ENCODE results near the gene RABGGTA. TPM values are rescaled to one million over a fixed set of nuclear protein-coding genes. Genes with fewer than 3 reads are reported as not detected.

Gene RABGGTA
- total RNA-seq, 2 donors from 2014 or later: 28.2 to 44.7 TPM

DNA sequence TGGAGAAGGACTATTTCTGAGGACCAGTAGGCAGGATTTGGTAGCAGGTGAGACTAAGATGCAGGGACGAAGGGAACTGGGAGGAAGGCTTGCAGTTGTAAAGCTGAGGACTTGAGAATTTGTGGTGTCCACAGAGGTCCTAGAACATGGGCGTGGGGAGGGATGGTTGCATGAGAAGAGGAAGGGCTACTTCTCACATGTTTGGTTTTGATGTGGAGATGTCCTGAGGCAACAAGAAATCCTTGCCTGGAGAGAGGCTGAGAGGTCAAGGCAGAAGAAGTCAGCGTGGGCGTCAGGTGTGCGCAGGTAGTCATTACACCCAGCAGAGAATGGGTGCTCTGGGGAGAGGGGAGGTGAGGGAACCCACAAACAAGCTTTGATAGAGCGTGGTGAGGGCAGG lies 5.7 kb upstream of the RABGGTA start:
- Histone ChIP-seq H3K36me3 (no peaks in the 10 kb centered on the region), H3K4me1 (ENCODE audit: control insufficient read depth in 1 of 2, low read depth in 2 of 2) (peaks cover 0 to under 1% of the 10 kb centered on the region in 2 donors), H3K4me3 (no peak overlapping the region), H3K27ac (no peak overlapping the region), H3K9me3 (no peaks in the 10 kb centered on the region), H3K27me3 (replicated peaks; ENCODE audit: insufficient read depth) (no peaks in the 10 kb centered on the region)
- ATAC-seq (ENCODE audit: insufficient number of reproducible peaks, low FRiP score, low read depth): no peak
- DNase-seq (ENCODE audit: low spot score): no peak
- TF ChIP-seq, protein P1, sequence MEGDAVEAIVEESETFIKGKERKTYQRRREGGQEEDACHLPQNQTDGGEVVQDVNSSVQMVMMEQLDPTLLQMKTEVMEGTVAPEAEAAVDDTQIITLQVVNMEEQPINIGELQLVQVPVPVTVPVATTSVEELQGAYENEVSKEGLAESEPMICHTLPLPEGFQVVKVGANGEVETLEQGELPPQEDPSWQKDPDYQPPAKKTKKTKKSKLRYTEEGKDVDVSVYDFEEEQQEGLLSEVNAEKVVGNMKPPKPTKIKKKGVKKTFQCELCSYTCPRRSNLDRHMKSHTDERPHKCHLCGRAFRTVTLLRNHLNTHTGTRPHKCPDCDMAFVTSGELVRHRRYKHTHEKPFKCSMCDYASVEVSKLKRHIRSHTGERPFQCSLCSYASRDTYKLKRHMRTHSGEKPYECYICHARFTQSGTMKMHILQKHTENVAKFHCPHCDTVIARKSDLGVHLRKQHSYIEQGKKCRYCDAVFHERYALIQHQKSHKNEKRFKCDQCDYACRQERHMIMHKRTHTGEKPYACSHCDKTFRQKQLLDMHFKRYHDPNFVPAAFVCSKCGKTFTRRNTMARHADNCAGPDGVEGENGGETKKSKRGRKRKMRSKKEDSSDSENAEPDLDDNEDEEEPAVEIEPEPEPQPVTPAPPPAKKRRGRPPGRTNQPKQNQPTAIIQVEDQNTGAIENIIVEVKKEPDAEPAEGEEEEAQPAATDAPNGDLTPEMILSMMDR (IDR thresholded peaks at IDR 0.05): no peak

DNA sequence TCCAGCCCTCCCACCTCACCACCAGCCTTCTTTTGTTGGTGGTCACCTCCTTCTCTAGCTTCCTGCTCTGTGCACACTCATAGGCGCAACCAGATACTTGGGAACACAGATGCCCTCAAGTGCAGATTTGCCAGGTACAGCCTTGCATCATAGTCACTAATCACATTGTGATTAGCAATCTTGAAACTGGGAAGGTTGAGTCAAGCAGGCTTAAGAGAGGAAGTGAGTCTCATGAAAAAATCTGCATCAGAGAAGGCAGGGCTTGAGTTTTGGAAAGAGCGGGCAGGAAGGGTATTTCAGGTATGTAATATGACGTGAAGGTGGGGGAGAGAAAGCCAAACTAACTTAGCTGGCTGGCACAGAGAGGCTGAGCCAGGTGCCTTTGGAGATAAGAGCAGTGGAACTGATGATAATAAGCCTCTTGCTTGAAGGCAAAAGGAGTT lies 2.7 kb upstream of the RABGGTA start:
- no peak overlapping the region for H3K4me3 ChIP-seq
- H3K27ac ChIP-seq: peak overlapping the region in 1 of 2 donors; percentile 6
- TF ChIP-seq, protein P1 (IDR thresholded peaks at IDR 0.05): no peak
- ATAC-seq (ENCODE audit: insufficient number of reproducible peaks, low FRiP score, low read depth): no peak
- H3K9me3 ChIP-seq: no peaks in the 10 kb centered on the region
- H3K4me1 ChIP-seq (ENCODE audit: control insufficient read depth in 1 of 2, low read depth in 2 of 2): peaks cover 3 to 9% of the 10 kb centered on the region in 2 donors
- no peak for DNase-seq (ENCODE audit: low spot score)
- no peaks in the 10 kb centered on the region for H3K36me3 ChIP-seq
- no peaks in the 10 kb centered on the region for H3K27me3 ChIP-seq (replicated peaks; ENCODE audit: insufficient read depth)

DNA sequence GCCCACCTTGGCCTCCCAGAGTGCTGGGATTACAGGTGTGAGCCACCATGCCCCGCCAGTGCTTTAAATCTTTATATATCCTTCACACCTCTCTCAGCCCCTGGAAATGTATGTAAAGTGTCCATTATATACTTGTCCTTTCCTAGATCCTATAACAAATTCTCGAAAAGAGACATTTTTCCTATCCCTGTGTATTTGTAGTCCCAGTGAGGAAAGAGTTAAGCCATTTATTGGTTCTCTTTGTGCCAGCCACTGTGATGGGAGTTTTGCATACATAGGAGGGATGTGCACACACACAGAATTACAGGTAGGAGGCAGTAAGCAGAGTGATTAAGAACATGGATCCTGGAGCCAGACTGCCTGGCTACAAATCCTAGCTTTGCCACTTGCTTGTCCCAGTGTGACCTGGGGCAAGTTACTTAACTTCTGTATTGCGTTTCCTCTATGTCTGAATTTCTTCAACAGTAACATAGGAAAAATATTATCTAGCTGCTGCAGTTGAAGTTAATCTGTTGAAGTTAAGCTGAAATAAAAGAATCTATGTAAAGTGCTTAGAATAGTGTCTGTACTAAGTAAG lies 2.1 kb upstream of the RABGGTA start:
- no peaks in the 10 kb centered on the region for H3K27me3 ChIP-seq (replicated peaks; ENCODE audit: insufficient read depth)

DNA sequence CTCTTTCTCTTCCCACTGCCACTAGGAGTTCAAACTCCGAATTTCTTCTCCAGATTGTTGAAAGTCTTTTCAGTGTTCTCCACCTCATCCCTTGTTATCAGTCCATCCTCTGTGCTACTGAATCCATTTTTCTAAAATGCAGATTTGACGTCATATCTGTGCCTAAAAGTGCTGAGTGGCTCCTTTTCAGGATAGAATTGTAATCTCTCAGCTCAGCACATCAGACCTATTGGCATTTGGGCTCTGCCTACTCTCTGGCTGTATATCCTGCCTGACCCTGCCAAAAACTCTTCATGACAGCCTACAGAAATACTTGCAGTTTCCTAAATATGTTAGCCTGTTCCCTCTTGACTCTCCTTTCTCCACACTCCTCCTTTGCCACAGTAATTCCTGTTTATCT lies 1.1 kb upstream of the RABGGTA start:
- DNase-seq (ENCODE audit: low spot score): no peak
- Histone ChIP-seq H3K4me3 (no peak overlapping the region), H3K36me3 (no peaks in the 10 kb centered on the region), H3K27ac (no peak overlapping the region), H3K9me3 (no peaks in the 10 kb centered on the region), H3K27me3 (replicated peaks; ENCODE audit: insufficient read depth) (no peaks in the 10 kb centered on the region), H3K4me1 (ENCODE audit: control insufficient read depth in 1 of 2, low read depth in 2 of 2) (peaks cover 3 to 9% of the 10 kb centered on the region in 2 donors)
- TF ChIP-seq, protein P1 (IDR thresholded peaks at IDR 0.05): no peak
- ATAC-seq (ENCODE audit: insufficient number of reproducible peaks, low FRiP score, low read depth): no peak

More for the DNA sequence above, 2.1 kb upstream of the RABGGTA start:
- Histone ChIP-seq H3K27ac (peak overlapping the region in 1 of 2 donors; percentile 6), H3K9me3 (no peaks in the 10 kb centered on the region), H3K4me3 (no peak overlapping the region), H3K4me1 (ENCODE audit: control insufficient read depth in 1 of 2, low read depth in 2 of 2) (peaks cover 3 to 9% of the 10 kb centered on the region in 2 donors), H3K36me3 (no peaks in the 10 kb centered on the region)
- TF ChIP-seq, protein P1 (IDR thresholded peaks at IDR 0.05): no peak
- DNase-seq (ENCODE audit: low spot score) (no peak), ATAC-seq (ENCODE audit: insufficient number of reproducible peaks, low FRiP score, low read depth) (no peak)

DNA sequence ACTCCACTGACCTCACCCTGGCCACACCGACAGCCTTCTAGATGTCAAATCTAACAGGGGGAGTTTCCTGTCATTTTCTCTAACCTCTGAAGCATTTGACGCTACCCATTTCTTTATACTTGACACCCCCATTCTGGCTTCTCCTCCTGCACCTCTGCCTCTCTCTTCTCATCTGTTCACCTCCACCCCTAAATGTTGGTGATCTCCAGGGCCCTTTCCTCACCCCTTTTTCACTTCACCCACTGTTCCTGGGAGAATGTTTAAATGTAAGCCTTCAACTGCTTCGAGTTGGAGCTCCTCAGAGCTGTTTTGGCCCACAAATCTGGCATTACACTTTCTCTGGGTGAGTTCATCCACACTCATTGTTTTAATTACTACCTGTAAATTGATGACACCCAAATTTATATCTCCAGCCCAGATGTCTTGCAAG lies 452 bp upstream of the RABGGTA start:
- Histone ChIP-seq H3K4me3 (peak overlapping the region; percentile 79), H3K4me1 (ENCODE audit: control insufficient read depth in 1 of 2, low read depth in 2 of 2) (peaks cover 3 to 9% of the 10 kb centered on the region in 2 donors), H3K36me3 (peaks cover under 1% of the 10 kb centered on the region), H3K27ac (peak overlapping the region; percentile 94 to 95), H3K27me3 (replicated peaks; ENCODE audit: insufficient read depth) (no peaks in the 10 kb centered on the region), H3K9me3 (no peaks in the 10 kb centered on the region)
- TF ChIP-seq, protein P1 (IDR thresholded peaks at IDR 0.05): no peak
- ATAC-seq (ENCODE audit: insufficient number of reproducible peaks, low FRiP score, low read depth) (no peak), DNase-seq (ENCODE audit: low spot score) (no peak)

All from thoracic aorta (tissue), 2 donors.